VCaP (cell line): ENCODE measurements around the gene CNPY4.

Experiments used
- H3K27ac ChIP-seq: fragments of 450-650 bp; 2 replicates; pipeline ENCODE4 v1.5.1; 2017
- CTCF ChIP-seq: fragments of 450-650 bp; conservative IDR thresholded peaks from 2 replicates; pipeline ENCODE4 v1.5.1; 2017; ENCODE audit warnings: mild to moderate bottlenecking, moderate library complexity

Gene CNPY4

GRCh38 chr7:100154651-100155491, 35.4 kb downstream of the CNPY4 start:
- TF ChIP-seq CTCF, result no peak
- H3K27ac ChIP-seq, result no peak overlapping the region

- no peak overlapping the region for H3K27ac ChIP-seq
- TF ChIP-seq CTCF, result no peak
Measured at GRCh38 chr7:100155553-100156317, 36.3 kb downstream of the CNPY4 start.

- H3K27ac ChIP-seq, result peak overlapping the region; percentile 88
- TF ChIP-seq CTCF, result no peak
Measured at GRCh38 chr7:100156331-100157068, 37.1 kb downstream of the CNPY4 start.

- peak overlapping the region; percentile 88 for H3K27ac ChIP-seq
- no peak for TF ChIP-seq CTCF
Measured at GRCh38 chr7:100157069-100157333, 37.6 kb downstream of the CNPY4 start.

- peak; percentile 11; the same call in 1 of the 2 replicates for TF ChIP-seq CTCF
- peak overlapping the region; percentile 88 for H3K27ac ChIP-seq
Measured at GRCh38 chr7:100157334-100158228, 38.1 kb downstream of the CNPY4 start.

GRCh38 chr7:100158229-100159098, 39.0 kb downstream of the CNPY4 start, which contains the start of gene TRAPPC14:
Gene TRAPPC14, minus strand, starts transcription at chr7:100158723. Its CDS starts 224 bp downstream, at chr7:100158499.
- no peak for TF ChIP-seq CTCF
- H3K27ac ChIP-seq, result peak within 1 kb of the TSS; percentile 88
